HepG2 (cell line): ENCODE measurements around the gene RAB29. TPM values are rescaled to one million over a fixed set of nuclear protein-coding genes. Genes with fewer than 3 reads are reported as not detected.
A peak's percentile ranks its signal among the peaks of the same experiment; 100 is the strongest.

Source experiments
- ATAC-seq: fragments of 200-7000 bp; cut with Tn5 transposase; 3 replicates; pipeline ENCODE4 v1.9.1; 2020; ENCODE audit warnings: mild to moderate bottlenecking, moderate library complexity
- BruUV-seq: library from RNA; stranded (reverse); fragments of 400-500 nt; replicated peaks from 2 replicates; lab custom pipeline; 2021; lab: Mats Ljungman, UMichigan
- CTCF ChIA-PET: fragments of 300-600 bp; formaldehyde crosslinking; extraction: SDS; loops from one replicate; lab custom pipeline; 2021; ENCODE audit warnings: low total read pairs, inconsistent platforms, low intra/inter-chr PET ratio; lab: Yijun Ruan, JAX
- POLR2A ChIA-PET: fragments of 350-600 bp; sonication (Branson Sonifier 250); formaldehyde crosslinking; loops from one replicate; lab custom pipeline; 2020; ENCODE audit warnings: antibody characterized with exemption, inconsistent platforms; lab: Yijun Ruan, JAX
- DNase-seq: peaks from one replicate; pipeline ENCODE4 v3.0.0-alpha.2; 2015; ENCODE audit warnings: low spot score
- FAIRE-seq: peaks from 3 replicates; lab custom pipeline; 2011; peaks lifted over from hg19 to GRCh38; lab: Jason Lieb, UNC
- H2AFZ ChIP-seq: one replicate; pipeline ENCODE4 v1.6.1; 2011; ENCODE audit warnings: low read length, inconsistent platforms
- H3K27ac ChIP-seq: fragments of 300-600 bp; 3 replicates; pipeline ENCODE4 v1.8.0; 2011; ENCODE audit warnings: mixed run types, mild to moderate bottlenecking, mixed read lengths, low read length, inconsistent platforms; ENCODE audit not compliant: insufficient read depth; ENCODE audit errors: extremely low read length
- H3K27me3 ChIP-seq, 2 experiments: fragments of 200-600 bp in 1 of 2; 2 replicates in 1 of 2; 3 replicates in 1 of 2; pipeline versions ENCODE4 v1.6.0 to v1.8.0; 2011; ENCODE audit warnings: low read length in 2 of 2, mild to moderate bottlenecking in 2 of 2, moderate library complexity in 2 of 2, inconsistent platforms in 1 of 2; ENCODE audit not compliant: insufficient read depth in 2 of 2, control insufficient read depth in 1 of 2
- H3K36me3 ChIP-seq, 2 experiments: fragments of 200-600 bp in 1 of 2; replicated peaks in 1 of 2; 2 replicates in 1 of 2; 3 replicates in 1 of 2; pipeline versions ENCODE4 v1.5.1 to v1.8.0; 2011; ENCODE audit warnings: low read length in 2 of 2, inconsistent platforms in 1 of 2; ENCODE audit not compliant: insufficient read depth in 2 of 2, control insufficient read depth in 1 of 2
- H3K4me1 ChIP-seq: 2 replicates; pipeline ENCODE4 v1.5.1; 2012; ENCODE audit warnings: low read length, inconsistent platforms; ENCODE audit not compliant: insufficient read depth
- H3K4me2 ChIP-seq: 2 replicates; pipeline ENCODE4 v1.6.0; 2011; ENCODE audit warnings: low read depth, low read length, inconsistent platforms
- H3K4me3 ChIP-seq, 3 experiments: fragments of 200-600 bp in 1 of 3; sonication (generic), shearing (Covaris generic) in 1 of 3; replicated peaks in 1 of 3; 2 replicates each; pipeline ENCODE4 v1.5.1; 2011 to 2016; ENCODE audit warnings: low read length in 3 of 3, inconsistent platforms in 2 of 3, low read depth in 2 of 3, mild to moderate bottlenecking in 2 of 3, control low read depth in 1 of 3, mixed read lengths in 1 of 3; ENCODE audit not compliant: insufficient read depth in 1 of 3
- H3K79me2 ChIP-seq: one replicate; pipeline ENCODE4 v1.6.1; 2011; ENCODE audit warnings: low read length, inconsistent platforms; ENCODE audit not compliant: insufficient read depth
- H3K9ac ChIP-seq: 2 replicates; pipeline ENCODE4 v1.6.0; 2011; ENCODE audit warnings: mild to moderate bottlenecking, low read depth, low read length, inconsistent platforms; ENCODE audit not compliant: insufficient read depth
- H3K9me3 ChIP-seq: 2 replicates; pipeline ENCODE4 v1.5.1; 2012; ENCODE audit warnings: mild to moderate bottlenecking, low read length
- H4K20me1 ChIP-seq: 2 replicates; pipeline ENCODE4 v1.6.0; 2011; ENCODE audit warnings: inconsistent platforms, mild to moderate bottlenecking, low read length, moderate library complexity; ENCODE audit not compliant: insufficient read depth
- CBX1 ChIP-seq: IDR thresholded peaks from one replicate; pipeline ENCODE4 v1.6.1; 2016; ENCODE audit warnings: antibody characterized with exemption, low read depth
- CSRNP1 ChIP-seq: sonication (generic); formaldehyde crosslinking; IDR thresholded peaks from 2 replicates; pipeline ENCODE4 v1.8.1; 2023; ENCODE audit warnings: mild to moderate bottlenecking, missing genetic modification reagents
- EED ChIP-seq: sonication (generic); formaldehyde crosslinking; IDR thresholded peaks from 2 replicates; pipeline ENCODE4 v1.5.0; 2020; ENCODE audit warnings: mild to moderate bottlenecking, missing genetic modification reagents
- FOXA1 ChIP-seq, 2 experiments: fragments of 450-650 bp in 1 of 2; sonication (generic) in 1 of 2; formaldehyde crosslinking in 1 of 2; IDR thresholded peaks; 2 replicates each; pipeline versions ENCODE4 v1.4.0 to v1.6.1; 2016 to 2020; ENCODE audit warnings: missing genetic modification reagents in 1 of 2
- RBM22 ChIP-seq: fragments of 200-400 bp; formaldehyde crosslinking; optimal IDR thresholded peaks from 2 replicates; pipeline ENCODE3; 2017; ENCODE audit warnings: mild to moderate bottlenecking, low read length, moderate library complexity
- ZNF7 ChIP-seq: IDR thresholded peaks from 2 replicates; pipeline ENCODE4 v1.6.1; 2016; ENCODE audit warnings: missing biosample characterization, missing genetic modification reagents
- WGBS: methylation state at CpG from one replicate; pipeline ENCODE4 v1.1.6; 2017; ENCODE audit warnings: low lambda C conversion rate; 5-methylcytosine and 5-hydroxymethylcytosine counted together
- in situ Hi-C: cut with HindIII; loops from 2 replicates; pipeline ENCODE4 v1.10.0; 2017; ENCODE audit warnings: low pct_unique_long_range_greater_than_20kb; ENCODE audit not compliant: extremely low pct_ligation_motif_present
- intact Hi-C: fragments of 100-400 bp; cut with micrococcal nuclease; formaldehyde crosslinking; loops from one replicate; pipeline ENCODE4 v1.10.0; 2022; ENCODE audit not compliant: unreplicated experiment
- polyA plus RNA-seq, 8 experiments: library from polyadenylated mRNA; depleted of rRNA in 3 of 8; stranded (reverse) in 7 of 8; unstranded in 1 of 8; fragments of >200 nt; fragmentation: Illumina TruSeq in 4 of 8; extraction: Trizol in 4 of 8; gene quantifications; 2 replicates each; pipeline versions ENCODE4 v1.2.1 to v1.2.3, GENCODE V29; 2011 to 2016; ENCODE audit warnings: low read depth in 4 of 8, missing spikeins in 1 of 8, mixed read lengths in 1 of 8; ENCODE audit not compliant: insufficient read depth in 1 of 8
- total RNA-seq, 5 experiments: library from RNA; depleted of rRNA; stranded (reverse); fragments of >200 nt; fragmentation: Illumina TruSeq; extraction: Trizol; gene quantifications; 2 replicates each; pipeline ENCODE4 v1.2.3, GENCODE V29; 2016; ENCODE audit warnings: low read depth in 1 of 5

The RAB29 gene
- total and polyA plus RNA-seq, 2 of the 13 experiments (the other 11 are each of a cell fraction or from before 2014, with no cell fraction given) = 8.7 to 10.1 TPM

GRCh38 chr1:205744403-205744802, 30.9 kb downstream of the RAB29 start (continued):
- no peak for TF ChIP-seq CBX1

DNA sequence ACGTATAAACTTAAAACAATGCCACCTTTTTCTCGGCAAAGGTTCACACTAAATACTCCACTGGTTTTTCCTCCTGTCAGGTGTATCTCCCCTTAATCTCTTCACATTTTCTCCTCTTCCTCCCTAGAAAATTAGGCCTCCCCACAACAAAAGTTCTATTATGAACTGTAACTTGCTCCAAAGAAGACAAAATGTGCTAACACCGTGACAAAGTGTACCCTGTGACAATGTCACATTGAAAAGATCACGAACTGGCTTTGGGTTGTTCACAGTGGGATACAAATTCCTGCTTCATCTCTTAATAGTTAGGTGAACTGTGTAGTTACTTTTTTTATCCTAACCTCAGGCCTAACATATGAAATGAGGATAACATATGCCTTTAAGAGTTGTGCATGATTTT, 31.3 kb downstream of the RAB29 start:
- Histone ChIP-seq H3K36me3 (no peaks in the 10 kb centered on the region; a peak in 1 of 5 replicates), H3K4me1 (peaks cover 71% of the 10 kb centered on the region), H4K20me1 (peaks cover 40% of the 10 kb centered on the region), H3K9me3 (no peaks in the 10 kb centered on the region), H3K27me3 (no peaks in the 10 kb centered on the region; a peak in 1 of 5 replicates), H3K9ac (no peak overlapping the region), H3K27ac (no peak overlapping the region), H3K4me3 (no peak overlapping the region), H2AFZ (no peak overlapping the region), H3K4me2 (no peak overlapping the region), H3K79me2 (peaks cover 88% of the 10 kb centered on the region)
- ATAC-seq (no peak), FAIRE-seq (no peak), DNase-seq (no peak)
- no peak for TF ChIP-seq EED (CRISPR knock-in tag)
- no peak for TF ChIP-seq ZNF7 (CRISPR knock-in tag)
- TF ChIP-seq FOXA1 (IDR thresholded peaks at IDR 0.05) = no peak
- no peak for TF ChIP-seq FOXA1 (CRISPR knock-in tag; IDR thresholded peaks at IDR 0.05)
- peak; percentile 53 for TF ChIP-seq RBM22
- TF ChIP-seq CSRNP1 (CRISPR knock-in tag) = no peak
- ChIA-PET POLR2A (no interaction called here), CTCF (no interaction called here)
- in situ Hi-C loops = no loop called here
- WGBS = 76% methylated on average over 4 of the region's 4 CpGs
- BruUV-seq = no TSS peak
- intact Hi-C loops = no loop called here
